GM12891 (cell line): ENCODE data around the gene ACLY.

Experiments used
- POLR2A ChIP-seq: IDR thresholded peaks from 2 replicates; pipeline ENCODE4 v1.6.1; 2011; ENCODE audit warnings: low read depth, low read length, control low read depth
- POLR2AphosphoS5 ChIP-seq: IDR thresholded peaks from 2 replicates; pipeline ENCODE4 v1.6.1; 2011; ENCODE audit warnings: low read depth, low read length, control low read depth
- POU2F2 ChIP-seq: IDR thresholded peaks from 2 replicates; pipeline ENCODE4 v1.6.1; 2011; ENCODE audit warnings: low read depth, mild to moderate bottlenecking, control low read depth, low read length, moderate library complexity
- SPI1 ChIP-seq: IDR thresholded peaks from 2 replicates; pipeline ENCODE4 v1.6.1; 2011; ENCODE audit warnings: low read depth, low read length, control low read depth
- TAF1 ChIP-seq: IDR thresholded peaks from 2 replicates; pipeline ENCODE4 v1.6.1; 2011; ENCODE audit warnings: low read depth, low read length, control low read depth

GRCh38 chr17:41844971-41845370 lies 73.8 kb downstream of the ACLY start:
- TF ChIP-seq POLR2A (no peak), POLR2AphosphoS5 (no peak), TAF1 (no peak), POU2F2 (no peak), SPI1 (no peak)
